HG02884 (cell line): ENCODE measurements around the gene KRTAP10-2.
"Not testable (repeated sequence)": the region's sequence is repeated elsewhere in the genome, so short reads cannot be mapped to it uniquely, and the experiment has no call there.

Experiments
- ATAC-seq: cut with Tn5 transposase; IDR thresholded peaks from one replicate; pipeline ENCODE4 v1.9.1; 2021; ENCODE audit warnings: mild to moderate bottlenecking, moderate library complexity; ENCODE audit not compliant: unreplicated experiment

Gene KRTAP10-2

DNA sequence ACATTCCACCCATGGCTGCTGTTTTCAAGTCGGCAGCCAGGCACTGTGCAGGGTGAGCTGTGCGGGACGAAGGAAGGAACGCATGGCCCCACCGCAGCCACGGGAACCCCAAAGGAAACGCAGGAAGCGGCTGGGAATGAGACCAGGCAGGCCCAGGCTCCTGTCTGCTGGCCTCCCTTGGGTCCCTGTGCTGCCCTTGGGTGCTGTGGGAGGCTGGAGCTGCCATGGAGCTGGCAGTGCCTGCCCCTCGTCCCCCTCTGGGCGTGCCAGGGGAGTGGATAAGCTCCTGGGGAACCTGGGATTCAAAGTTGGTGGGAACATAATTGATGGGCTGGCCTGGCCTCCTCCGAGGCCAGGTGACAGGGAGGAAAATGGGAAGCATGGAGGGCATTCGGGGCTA lies 17.0 kb upstream of the KRTAP10-2 start:
- ATAC-seq = no peak

GRCh38 chr21:44567481-44568171 lies 16.3 kb upstream of the KRTAP10-2 start:
- no peak for ATAC-seq

DNA sequence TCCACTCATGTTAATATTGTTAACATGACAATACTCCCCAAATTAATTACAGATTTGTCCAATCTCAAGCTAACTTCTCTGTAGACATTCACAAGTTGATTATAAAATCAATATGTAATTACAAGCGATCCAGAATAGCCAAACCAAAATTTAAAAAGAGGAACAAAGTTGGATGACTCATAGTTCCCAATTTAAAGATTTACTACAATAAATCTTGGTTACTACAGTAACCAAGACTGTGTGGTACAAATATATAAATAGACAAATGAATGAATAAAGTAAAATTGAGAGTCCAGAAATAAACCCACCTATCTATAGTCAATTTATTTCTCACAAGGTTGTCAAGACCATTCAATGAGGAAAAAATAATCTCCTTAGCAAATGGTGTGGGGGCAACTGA lies 15.1 kb upstream of the KRTAP10-2 start:
- no peak for ATAC-seq

DNA sequence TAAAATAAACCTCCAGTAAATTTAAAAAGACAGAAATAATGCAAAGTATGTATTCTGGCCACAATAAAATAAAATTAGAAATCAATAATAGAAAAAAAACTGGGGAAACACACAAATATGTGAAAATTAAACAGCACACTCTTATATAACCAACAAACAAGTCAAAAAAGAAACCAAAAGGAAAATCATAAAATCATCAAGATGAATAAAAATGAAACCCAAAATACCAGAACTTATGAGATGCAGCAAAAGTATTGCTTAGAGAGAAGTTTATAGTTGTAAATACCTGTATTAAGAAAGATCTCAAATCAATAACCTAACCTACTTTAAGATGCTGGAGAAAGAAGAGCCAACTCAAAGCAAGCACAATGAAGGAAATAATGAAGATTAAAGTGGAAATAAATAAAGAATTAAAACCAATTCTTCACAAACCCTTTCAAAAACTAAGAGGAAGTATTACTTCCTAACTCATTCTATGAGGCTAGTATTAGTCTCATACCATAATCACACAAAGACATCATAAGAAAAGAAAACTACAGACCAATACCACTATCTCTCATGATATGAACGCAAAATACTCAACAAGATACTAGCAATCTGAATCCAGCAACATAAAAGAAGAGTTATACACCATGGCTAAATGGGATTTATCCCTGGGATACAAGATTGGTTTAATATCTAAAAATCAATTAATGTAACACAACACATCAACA lies 13.7 kb upstream of the KRTAP10-2 start:
- no peak for ATAC-seq

DNA sequence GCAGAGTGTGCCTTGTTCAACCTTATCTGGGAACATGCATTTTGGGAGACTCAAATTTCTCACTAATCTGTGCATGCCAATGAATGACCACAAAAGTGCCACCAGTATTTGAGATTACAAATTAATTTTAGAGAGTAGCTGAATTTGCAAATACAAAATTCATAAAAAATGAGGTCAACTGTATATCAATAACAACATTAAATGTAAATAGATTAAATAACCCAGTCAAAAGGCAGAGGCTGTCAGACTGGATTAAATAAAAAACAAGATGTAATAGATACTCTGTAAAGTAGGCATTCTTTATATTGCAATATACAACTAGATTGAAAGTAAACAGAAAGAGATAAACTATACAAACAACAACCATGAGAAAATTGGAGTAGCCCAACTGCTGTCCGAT lies 12.8 kb upstream of the KRTAP10-2 start:
- no peak for ATAC-seq

- ATAC-seq = no peak
Observed at GRCh38 chr21:44558695-44559094, 7.4 kb upstream of the KRTAP10-2 start, which contains the start of gene KRTAP10-3. KRTAP10-3 (minus strand) TSS chr21:44558795; CDS start chr21:44558715, 80 bp downstream.

GRCh38 chr21:44558329-44558675 lies 7.0 kb upstream of the KRTAP10-2 start:
- ATAC-seq = not testable (repeated sequence)

DNA sequence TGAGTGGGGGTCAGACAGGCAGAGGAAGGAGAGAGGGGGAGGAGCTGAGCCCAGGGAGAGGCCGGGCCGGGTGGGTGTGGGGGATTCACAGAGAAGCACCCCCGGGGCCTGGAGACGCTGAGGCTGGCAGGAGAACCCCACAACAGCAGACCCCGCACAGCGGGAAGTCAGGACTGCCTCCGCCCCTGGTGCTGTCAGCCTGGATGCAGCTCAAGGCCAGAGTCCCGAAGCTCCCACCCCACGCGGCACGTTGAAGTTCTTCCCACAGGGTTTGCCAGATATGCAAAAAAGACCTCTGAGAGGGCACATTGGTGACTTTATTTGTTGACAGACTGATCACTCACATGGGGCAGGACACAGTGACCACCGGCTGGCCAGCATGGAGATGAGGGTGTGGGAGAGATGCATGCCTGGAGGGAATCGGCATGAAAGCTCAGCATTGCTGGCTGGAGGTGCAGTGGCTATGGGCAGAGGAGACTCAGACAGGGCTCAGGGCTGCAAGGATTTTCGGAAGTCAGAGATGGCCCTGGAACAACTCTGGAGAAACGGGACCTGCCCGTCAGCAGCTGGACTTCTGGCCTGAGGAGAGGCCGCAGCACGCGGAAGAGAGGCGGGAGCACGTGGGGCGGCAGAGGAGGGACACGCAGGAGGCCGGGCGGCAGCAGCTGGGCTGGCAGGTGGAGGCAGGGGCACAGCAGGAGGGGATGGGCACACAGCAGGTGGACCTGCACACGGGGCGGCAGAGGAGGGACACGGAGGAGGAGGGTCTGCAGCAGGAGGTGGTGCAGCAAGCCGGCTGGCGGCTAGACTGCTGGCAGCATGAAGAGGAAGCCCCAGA lies 6.4 kb upstream of the KRTAP10-2 start:
- no peak for ATAC-seq

GRCh38 chr21:44556879-44557278 lies 5.6 kb upstream of the KRTAP10-2 start:
- no peak for ATAC-seq

- no peak for ATAC-seq
Observed at GRCh38 chr21:44555200-44555875, 4.0 kb upstream of the KRTAP10-2 start.

DNA sequence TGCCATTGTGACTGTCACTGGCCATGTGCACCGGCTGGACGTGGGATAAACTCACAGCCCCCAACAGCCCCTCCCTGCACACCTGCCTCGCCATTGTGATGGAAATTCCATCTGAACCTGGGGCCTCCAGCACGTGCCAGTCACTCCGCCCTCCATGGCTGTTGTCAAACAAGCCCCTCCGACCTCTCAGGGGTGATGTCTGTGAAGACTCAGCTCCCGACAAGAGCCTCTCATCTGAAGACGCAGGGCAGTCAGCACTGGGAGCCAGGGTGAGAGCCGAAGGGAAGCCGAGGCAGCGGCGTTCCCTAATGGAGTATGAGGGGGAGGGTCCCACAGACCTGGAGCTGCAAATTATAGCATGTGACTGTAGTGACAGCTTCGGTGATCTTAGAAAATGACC lies 1.4 kb upstream of the KRTAP10-2 start:
- ATAC-seq = no peak

DNA sequence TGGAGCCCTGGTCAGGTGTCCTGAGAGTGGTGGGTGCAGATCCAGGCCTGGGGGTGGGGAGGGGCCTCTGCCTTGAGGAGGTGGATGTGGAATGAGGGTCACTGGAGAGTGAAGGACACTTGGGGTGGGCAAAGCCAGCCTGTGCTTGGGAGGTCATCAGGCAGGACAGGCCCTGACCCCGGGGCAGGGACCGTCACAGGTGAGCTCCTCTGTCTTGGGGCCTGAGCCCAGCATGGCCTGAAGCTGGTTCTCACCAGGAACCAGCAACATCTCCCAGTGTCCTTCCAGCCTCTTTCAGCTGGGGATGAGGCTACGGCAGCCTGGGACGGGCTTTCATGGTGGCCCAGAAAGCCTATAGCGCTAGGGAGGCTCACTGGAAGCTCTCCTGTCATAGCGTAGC lies 831 bp upstream of the KRTAP10-2 start:
- no peak for ATAC-seq

- ATAC-seq = no peak
Observed at GRCh38 chr21:44550807-44551206, 498 bp downstream of the KRTAP10-2 start.

DNA sequence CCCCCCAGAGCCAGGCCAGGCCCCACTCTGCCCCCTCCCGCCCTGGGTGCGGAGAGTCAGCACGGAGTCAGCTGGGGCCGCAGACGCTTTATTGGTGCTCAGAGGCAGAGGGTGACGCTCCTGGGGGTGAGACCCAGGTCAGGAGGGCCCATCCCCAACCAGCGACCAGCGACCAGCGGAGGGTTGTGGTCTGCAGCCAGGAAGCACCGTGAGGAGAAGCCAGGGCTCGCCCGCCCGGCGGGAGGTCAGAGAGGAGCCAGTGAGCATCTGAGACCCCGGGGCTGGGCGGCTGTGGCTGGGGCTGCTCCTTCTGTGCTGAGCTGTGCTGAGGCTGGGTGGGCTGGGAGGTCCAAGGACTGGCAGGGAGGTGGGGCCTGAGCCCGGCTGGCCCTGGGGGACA lies 1.0 kb downstream of the KRTAP10-2 start:
- not testable (repeated sequence) for ATAC-seq

DNA sequence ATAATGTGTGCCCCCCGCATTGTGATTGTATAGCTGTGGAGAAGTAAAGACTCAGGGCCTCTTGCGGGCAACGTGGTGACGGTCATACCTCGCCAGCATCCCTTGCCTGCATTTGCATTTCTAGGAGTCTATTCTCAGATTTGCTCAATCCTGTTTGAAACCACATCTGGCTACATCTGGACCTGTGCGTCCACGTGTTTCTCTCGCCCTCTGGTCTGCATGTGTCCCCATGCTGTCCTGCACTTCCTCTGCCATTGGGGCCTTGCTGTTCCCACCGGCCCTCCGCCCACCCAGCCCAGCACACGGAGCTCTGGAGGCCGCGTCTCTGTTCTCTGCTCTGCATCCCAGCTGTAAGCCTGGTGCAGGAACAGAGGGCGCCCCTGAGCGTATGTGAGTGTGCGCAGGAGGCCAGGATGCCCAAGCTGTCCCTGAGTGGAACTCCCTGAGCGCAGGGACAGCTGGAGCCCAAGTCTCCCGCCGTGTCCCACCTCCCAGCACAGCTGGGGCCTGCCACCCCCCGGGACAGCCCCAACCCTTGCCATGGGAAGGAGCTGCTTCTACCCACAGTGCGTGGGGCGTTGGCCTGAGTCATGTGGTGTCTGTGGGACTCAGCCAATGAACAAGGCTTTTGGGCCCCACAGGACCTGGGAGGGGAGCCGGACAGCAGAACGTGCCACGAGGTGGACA lies 1.6 kb downstream of the KRTAP10-2 start:
- ATAC-seq = no peak

DNA sequence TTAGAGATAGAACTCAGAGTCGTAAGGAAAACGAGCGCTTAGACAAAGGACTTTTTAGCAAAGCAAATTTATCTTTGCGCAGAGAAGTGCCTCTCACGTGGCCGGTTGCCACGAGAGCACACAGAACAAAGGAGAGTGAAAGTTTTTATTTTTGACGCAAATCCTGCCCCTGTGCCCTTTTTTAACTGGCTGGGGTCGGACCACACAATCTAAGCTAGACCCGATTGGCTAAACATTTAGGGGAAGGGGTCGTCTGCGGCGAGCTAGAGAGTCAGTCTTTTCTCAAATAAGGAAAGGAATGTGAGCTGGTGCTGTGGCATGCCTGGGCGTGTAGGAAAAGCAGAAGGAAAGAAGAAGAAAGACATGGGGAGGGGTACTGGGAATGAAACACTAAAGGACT lies 2.4 kb downstream of the KRTAP10-2 start:
- no peak for ATAC-seq

DNA sequence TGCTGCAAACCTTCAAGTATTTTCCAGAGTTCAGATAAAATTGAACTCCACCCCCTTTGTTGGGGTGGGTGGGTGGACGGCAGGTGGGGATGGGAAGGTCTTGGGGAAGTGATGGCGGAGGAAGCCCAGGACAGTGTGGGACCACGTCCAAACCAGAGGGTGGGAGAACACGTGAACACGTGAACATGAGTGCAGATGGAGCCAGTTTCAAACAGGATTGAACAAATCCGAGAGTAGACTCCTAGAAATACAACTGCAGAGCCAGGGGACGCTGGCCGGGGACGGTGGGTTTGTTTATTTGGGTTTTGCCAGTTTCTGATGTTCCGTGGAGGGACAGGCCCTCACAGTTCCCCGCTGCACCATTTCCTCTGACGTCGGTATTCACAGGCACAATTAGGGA lies 2.9 kb downstream of the KRTAP10-2 start:
- ATAC-seq = no peak

DNA sequence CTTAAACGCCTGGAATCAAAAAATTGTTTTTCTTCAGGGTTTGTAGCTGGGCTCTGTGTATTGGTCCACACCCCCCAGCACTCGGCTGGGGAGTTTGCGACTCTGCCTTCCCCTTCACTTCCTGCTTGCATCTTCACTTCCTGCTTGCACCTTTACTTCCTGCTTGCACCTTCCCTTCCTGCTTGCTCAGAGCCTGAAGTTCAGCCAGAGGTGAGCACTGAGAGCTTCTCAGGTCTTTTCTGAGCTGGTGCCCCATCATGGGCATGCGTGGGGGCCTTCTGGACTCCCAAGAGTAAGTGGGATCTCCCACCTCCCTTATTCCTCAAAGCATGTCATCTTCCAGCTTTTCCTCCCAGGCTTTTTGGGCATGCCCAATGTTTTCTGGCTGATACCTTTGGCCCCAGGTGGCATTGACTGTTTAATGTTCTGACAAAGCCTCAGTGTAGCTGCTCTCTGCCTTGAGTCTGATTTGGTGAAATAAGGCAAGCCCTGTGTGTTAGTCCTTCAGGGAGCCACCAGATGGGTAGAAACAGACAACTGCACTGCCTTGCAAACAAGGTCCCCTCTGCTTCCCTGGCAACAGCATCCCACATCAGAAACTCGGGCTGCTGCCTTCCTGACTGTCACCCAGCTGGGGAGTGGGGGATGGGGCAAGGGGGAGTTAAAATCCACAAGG lies 3.5 kb downstream of the KRTAP10-2 start:
- no peak for ATAC-seq

GRCh38 chr21:44544566-44544965 lies 6.7 kb downstream of the KRTAP10-2 start:
- ATAC-seq = no peak

GRCh38 chr21:44542716-44543115 lies 8.6 kb downstream of the KRTAP10-2 start:
- no peak for ATAC-seq
